HG03139 (cell line): ENCODE data around the gene GHR.
A peak's percentile ranks its signal among the peaks of the same experiment; 100 is the strongest.

Experiments
- ATAC-seq: cut with Tn5 transposase; IDR thresholded peaks from one replicate; pipeline ENCODE4 v1.9.1; 2021; ENCODE audit not compliant: unreplicated experiment

Gene GHR

DNA sequence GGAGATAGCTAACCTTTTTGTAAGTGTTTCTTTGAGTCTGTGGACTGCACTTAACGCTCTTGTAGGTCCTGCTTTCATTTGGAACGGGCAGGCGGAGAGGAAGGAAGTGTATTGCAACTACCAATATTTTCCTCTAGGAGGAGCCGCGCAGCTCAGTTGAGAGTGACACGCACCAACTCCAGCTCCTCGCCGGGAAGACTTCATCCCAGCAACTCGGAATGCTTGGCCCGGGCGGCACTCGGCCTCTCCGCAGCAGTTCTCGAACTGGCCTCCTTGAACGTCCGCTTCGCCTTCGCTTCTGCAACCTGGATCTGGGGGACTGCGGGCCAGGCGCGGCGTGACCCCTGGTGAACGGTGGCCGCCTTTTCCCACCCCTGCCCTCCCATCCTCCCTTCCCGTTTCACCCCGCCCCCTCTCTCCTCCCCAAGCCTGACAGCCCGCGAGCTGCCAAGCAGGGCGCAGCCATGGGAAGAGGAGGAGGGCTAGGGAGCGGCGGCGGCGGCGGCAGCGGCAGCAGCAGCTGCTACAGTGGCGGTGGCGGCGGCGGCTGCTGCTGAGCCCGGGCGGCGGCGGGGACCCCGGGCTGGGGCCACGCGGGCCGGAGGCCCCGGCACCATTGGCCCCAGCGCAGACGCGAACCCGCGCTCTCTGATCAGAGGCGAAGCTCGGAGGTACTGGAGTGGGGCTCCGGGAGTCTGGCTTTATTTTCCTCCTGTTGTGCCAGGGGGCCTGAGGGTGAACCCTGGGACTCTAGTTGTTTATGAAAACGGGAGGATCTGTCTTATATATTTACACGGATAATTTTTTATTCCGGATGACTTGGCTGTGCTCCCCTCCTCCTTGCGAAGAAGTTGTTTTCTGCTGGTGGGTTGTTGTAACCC, at the start of gene GHR:
Gene GHR, plus strand, starts transcription at position 155 of the 881 bp plus-strand sequence. CDS start 142,436 bp downstream, outside the sequence.
- peak; percentile 89 for ATAC-seq

DNA sequence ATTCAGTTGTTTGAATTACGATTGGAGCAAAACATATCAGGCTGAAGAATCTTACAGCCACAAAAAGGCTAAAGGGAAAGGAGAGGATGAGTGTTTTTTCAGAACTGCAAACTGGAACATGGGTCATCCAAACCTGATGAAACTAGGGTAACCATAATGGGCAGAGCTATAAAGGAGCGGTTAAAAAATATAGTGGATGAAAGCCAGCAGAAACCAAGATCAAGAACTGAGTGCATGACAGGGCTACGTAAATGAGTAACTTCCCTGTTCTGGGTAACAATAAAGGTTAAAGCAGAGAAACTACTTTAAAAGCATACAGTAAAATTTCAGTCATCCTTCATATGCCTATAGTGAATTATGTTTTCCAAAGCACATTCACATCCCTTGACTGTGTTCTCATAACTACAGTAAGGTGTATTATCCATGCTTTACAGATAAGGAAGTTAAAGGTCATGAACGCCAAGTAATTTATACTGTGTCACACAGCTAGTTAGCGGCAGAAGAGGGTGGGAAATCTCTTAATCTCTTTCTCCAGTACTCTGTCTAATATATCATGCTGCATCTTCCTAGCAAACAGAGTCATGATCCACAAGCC, 48.5 kb upstream of the GHR start:
- no peak for ATAC-seq

DNA sequence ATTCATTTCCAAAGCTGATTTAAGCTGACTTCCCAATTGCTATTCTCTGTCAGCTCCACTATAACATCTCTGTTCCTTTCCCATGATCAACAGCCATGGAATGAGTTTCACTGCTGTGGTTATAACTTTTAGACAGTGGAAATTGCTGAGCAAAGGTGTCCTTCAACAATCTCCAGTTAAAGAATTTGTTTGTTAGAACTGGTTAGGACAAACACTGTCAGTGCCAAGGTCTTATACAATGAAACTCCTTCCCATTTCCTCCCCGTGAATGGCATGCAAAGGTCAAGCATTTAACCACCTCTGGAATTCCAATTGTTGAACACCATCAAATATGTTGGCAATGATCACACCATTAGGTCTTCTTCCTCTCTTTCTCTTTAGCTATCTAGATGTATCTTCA, 45.7 kb upstream of the GHR start:
- ATAC-seq, result no peak

DNA sequence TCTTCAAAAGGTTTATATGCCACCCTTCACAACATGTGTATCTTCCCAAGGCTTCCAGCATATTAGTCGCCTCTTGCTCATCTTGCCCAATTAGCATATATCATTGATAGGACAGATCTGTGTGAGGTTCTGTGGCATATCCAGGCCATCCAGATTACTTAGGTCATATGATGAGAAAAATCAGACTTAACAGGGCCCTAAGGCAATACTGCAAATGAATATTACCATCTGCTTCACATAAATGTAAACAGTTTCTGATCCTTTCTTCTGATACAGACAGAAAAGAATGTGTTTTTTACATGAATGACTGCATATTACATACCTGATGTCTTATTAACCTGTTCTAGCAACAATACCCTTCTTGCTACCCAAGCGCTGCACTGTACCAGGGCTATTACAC, 41.3 kb upstream of the GHR start:
- ATAC-seq, result no peak

DNA sequence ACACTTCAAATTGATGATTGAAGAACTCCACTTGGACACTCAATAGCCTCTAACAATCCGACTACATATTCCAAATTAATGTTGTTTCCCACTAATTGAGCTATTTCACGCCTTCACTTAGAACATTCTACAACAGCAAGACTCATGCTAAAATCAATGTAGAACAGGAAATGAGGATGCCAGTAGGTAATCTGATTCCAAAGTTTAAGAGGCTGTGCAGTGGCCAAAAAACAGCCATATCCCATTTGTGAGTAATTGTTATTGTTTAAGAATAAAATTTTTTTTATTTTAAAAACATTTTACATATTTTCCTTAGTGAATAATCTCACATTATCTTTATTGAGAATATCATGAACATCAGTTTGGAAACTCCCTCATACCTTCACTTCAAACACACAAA, 35.7 kb upstream of the GHR start:
- ATAC-seq, result no peak

DNA sequence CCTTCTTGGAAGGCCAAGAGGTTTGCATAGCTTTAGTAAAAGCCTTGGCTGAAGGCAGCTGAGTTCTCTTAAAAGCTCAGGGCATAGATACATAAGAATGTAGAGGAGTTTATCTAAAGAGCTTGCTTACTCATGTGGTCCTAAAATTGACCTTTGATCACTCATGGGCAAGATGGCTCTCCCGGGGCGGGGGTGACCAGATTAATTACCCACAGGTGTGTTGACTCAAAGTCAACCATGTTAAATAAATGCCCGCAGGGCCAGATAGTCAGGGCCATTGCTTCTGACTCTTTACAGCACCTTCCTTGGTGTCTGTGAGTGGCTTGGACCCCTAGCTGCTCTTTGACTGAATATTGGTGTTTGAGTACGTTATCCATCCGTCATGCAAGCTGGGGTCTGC, 33.1 kb upstream of the GHR start:
- ATAC-seq, result no peak

DNA sequence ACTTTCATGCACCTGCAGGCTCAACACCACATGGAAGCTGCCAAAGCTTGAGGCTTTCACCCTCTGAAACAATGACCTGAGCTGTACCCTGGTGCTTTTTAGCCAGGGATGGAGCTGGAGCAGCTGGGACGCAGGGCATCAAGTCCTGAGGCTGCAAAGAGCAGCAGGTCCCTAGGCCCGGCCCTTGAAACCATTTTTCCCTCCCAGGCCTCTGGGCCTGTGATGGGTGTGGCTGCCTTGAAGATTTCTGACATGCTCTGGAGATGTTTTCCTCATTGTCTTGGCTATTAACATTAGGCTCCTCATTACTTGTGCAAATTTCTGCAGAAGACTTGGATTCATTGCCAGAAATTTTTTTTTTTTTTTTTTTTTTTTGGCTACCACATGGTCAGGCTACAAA, 30.3 kb upstream of the GHR start:
- no peak for ATAC-seq

DNA sequence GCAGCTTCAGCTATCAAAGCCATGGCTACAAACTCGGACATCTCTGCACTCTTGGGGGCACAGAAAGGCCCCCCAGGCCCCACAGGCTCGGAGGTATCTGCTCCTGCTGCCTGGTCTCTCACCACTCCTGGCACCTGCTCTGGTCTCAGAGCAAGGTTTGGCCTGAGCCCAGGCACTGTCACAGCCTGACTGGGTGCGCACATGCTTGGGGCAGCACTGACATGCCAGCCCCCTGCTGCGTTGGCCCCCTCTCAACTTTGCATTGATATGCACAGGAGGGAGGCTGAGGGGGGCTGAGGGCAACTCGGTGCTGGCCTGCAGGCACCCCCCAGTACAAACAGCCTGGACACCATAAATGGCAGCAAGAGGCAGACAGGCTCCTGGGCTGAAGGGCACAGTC, 27.1 kb upstream of the GHR start:
- no peak for ATAC-seq

DNA sequence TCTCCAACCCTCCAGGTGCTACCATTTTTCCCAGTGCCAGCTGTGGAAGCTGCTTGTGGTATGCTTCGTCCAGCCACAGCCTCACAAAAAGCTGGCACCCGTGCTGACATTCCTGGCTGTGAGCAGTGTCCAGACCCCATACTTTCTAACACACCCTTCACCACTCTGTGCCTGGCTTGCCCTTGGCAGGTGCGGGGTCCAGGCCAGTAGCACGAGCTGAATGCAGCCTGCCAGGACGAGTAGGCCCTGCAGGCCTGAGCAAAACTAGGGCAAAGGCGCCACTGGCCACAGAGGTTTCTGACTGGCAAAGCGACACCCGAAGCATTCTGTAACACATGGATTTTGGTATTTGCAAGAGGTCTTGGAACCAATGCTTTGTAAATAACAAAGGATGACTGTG, 26.0 kb upstream of the GHR start:
- ATAC-seq, result no peak

DNA sequence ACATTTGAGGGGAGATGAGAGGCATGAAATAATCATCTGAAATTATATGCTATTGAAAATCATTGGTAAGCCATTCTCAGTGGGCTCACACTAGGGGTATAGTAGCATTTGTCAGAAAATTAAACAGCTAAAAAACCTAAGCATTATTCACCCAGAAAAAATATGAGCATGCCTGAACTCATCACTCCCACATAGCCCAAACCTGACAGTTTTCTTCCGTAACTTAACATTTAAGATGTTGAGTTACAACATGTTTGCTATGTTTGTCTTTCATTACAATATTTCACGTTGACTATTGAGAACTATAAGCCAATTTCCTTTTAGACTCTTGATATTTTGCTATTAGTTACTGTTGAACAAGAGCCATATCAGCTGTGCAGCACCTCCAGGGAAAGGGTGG, 23.5 kb upstream of the GHR start:
- no peak for ATAC-seq

DNA sequence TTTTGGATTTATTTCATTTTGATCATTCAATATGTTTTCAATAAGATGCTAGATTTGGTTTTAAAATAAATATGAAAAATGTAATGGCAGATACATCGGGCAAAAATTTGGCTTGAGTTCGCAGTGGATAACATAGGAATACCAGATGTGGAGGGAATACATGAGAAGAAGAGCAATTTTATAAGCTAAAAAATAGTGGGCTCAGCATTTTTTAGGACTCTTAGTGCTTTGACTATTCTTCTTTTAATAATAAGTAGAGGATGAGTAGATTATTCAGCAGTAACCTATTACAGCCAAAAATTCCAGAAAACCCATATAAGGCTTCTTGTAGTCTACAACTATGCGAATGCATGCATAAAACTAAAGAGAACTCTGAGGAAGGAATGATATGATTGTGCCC, 22.8 kb upstream of the GHR start:
- ATAC-seq, result no peak

DNA sequence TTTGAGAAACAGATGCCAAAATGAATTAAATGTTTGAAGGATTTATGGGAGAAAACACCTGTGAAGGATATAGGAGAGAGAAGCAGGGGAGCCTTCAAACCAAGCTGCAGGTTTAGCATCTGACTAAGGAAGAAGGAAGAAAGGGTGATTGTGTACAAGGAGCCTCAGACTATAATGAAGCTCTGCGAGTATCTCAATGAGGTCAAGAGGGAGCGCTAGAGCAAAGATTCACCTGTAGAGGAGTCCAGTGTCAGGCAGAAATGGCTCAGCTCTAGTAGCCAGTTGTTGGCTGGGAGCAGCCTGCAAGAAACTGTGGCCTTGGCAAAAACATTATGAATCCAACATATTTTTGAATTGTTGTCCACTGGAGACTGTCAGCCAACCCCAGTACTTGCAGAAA, 20.0 kb upstream of the GHR start:
- ATAC-seq, result no peak

DNA sequence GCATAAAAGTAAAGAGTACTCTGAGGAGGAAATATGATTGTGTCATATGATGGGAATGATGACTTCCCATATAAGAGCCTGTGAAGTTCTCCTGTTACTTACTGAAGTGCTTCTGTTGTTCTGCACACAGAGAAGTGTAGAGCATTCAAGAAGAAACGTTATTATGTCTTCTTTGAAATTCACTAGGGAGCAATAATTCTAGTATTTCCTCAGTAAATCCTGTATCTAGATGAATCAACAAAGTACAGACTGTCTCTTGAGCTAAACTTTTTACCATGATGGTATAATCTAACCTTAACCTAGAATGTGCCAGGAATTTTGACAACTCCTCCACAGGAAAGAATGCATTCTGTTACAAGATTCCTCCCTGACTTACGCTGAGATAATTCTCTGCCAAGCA, 18.9 kb upstream of the GHR start:
- no peak for ATAC-seq

DNA sequence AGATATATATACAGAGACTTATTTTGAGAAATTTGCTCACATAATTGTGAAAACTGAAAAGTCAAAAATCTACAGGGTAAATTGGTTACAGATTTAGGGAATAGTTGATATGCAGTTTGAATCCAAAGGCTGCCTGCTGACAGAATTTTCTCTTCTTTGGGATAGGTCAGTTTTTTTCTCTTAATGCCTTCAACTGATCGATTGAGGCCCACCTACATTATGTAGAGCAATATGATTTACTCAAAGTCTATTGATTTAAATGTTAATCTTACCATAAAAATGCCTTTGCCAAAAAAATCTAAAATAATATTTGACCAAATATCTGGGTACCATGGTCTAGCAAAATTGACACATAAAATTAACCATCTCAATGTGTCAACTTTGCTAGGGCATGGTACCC, 3.9 kb upstream of the GHR start:
- ATAC-seq, result no peak

DNA sequence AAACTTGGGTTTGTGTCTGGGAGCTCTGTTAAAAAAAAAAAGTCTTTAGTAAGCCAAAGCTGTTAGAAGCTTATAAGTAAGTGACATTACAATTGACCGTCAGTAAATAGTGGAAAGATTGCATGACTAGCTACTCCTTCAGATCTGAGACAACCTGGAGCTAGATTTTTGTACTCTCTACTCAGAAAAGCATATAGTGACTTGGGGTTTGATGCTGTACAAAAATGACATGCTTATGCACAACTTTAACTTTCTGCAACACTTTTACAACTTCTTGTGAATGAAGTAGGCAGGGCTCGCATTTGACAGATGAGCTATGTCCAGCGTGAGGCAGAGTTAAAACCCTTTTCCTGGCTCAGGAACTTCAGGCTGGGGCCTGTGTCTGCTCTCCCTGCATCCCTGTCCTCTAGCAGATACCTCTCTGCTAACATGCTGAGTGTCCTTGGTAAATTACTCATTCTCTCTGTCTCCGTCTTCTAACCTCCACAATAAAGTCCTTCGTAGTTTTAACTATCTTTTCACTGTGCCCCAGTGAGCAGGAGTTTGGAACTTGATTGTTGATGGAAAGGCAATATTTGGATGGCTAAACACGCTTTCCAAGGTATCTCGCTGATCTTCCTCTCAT, 471 bp upstream of the GHR start:
- no peak for ATAC-seq

DNA sequence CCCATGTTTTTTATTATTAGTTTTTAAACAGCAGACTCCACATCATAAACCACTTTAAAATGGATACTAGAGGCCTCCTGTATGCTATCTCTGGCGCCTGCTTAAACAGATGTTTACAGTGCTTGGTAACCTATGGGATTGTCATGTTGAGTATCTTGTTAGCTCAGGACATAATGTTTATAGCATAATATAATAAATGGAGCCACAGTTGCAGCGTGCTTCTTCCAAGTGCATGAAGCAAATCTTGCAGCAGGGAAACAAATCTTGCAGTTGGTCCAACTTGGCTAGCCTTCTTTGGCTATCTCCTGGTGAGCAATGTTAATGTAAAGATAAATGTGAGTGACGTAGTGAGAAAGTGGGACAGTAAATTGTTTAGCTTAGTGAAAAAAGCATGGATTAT, 2.8 kb downstream of the GHR start:
- ATAC-seq, result no peak

DNA sequence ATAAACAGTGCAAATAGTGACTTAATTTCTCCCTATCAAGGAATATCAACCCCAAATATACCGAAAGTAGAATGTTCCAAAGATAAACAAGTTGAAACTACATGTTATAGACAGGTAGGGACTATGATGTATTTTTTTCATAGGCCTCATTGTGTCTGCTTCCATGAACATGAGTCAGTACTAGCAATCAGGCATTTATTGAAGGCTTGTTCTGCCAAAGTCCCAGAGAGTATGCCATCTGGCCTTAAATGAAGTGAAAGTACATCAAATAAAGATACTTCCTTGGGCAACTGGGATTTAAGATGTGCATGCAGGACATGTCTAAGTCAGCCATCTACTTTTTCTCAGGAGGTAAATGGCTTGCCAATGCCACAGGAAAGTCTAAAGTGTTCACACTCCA, 6.5 kb downstream of the GHR start:
- no peak for ATAC-seq

DNA sequence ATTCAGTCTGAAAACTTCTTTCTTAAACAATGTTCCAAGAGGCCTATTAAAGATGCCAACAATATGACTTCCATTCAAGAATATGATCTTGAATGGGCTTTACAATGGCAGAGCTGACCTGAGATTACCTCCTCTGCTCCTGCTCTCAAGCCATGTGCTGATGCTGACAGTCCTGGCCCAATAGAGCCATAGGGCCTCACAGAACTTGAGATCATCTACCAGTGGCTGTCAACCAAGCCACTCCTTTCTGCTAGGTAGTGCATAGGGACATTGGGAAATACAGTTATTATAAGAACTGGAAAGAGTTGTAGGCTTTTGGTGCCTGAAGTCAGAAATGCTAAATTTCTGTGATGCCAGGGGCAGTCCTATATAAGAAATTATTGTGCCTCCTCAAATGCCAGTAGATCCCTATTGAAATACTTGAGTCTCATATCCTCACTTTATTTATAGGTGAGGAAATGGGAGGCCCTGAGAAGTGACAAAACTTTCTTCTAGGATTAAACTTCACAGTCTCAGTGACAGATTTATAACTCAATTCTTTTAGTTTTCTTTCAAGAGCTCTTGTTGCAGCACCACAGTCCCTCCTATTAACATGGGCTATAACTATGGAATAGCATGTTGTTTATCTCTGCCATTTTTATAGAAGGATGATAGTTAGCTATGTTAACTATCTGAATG, 10.9 kb downstream of the GHR start:
- no peak for ATAC-seq

DNA sequence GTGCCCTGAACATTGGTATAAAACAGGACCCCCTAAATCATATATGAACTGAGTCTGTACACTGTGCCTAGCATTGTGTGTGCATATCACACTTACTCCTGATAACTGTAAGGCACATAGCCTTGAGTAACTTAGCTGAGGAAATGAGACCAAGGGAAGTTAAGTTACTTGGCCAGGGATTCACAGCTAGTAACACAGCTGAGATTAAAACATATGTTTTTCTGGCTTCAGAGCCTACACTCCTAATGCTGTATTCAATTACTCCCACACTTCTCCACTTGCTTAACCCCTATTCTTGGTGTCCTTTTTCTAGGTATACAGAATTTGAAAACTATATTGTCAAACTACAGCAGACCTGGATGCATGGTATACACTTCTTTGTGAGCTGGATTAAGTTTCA, 12.8 kb downstream of the GHR start:
- no peak for ATAC-seq

DNA sequence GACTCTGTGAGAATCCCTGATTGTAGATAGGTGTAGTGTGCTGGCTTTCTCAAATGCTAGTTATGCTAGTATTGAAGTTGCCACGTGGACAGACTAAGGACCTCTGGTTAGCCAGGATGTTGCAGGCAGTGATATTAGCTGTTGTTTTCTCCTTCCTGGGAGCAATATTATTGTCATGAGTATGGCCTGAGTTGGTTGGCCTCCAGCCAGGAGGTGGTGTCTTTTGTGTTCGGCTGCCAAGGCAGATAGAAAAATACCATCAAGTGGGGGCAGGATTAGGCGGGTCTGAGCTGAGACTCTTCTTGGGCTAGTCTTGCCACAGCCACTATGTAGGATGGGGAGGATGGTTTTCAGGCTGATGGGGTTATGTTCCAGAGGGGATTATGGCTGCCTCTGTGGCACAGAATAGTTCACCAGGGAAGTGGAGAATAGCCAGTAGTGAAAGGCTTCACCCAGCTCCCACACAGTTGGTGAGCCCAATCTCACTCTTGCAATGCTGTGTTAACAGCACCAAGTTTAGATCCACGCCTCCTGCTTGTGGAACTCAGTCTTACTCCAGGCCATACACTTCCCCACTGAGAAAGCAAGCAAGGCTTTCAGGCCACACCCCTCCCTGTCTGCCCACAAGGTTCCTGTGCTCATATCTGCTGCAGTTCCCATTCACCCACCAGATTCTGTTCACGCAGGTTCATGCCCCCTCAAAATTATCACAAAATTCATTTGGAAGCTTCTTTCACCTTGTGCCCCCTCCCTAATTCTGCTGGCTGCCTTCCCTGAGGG, 31.2 kb downstream of the GHR start:
- no peak for ATAC-seq

DNA sequence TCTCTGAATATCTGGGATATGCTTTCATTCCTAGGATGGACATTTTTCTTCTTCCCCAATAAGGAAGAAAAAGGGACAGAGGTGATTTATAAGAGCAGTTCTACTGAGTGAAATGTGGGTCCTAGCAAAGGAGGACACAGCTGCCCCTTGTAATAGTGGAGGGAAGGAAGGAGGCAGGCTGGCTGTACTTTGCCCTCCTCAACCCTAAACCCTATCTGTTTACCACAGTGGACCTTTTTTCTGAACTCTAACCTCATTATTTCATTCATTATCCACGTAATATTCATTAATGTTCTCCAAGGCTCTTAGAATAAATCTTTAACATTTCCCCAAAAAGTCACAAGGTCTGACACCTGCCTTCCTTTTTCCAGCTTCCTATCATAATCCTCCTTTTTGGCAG, 37.8 kb downstream of the GHR start:
- no peak for ATAC-seq
